PC-9 (cell line): Measurements from ENCODE around the gene DDRGK1.

Experiments used
- EZH2 ChIP-seq: fragments of 200-600 bp; sonication (generic); IDR thresholded peaks from 2 replicates; pipeline ENCODE4 v1.8.0; 2017; ENCODE audit warnings: antibody characterized with exemption, low read depth
- TF ChIP-seq, protein P1 (sequence below): fragments of 200-600 bp; sonication (generic); conservative IDR thresholded peaks from 2 replicates; pipeline ENCODE4 v1.6.1; 2017; ENCODE audit warnings: mixed run types, antibody characterized with exemption, mild to moderate bottlenecking, moderate library complexity

DNA sequence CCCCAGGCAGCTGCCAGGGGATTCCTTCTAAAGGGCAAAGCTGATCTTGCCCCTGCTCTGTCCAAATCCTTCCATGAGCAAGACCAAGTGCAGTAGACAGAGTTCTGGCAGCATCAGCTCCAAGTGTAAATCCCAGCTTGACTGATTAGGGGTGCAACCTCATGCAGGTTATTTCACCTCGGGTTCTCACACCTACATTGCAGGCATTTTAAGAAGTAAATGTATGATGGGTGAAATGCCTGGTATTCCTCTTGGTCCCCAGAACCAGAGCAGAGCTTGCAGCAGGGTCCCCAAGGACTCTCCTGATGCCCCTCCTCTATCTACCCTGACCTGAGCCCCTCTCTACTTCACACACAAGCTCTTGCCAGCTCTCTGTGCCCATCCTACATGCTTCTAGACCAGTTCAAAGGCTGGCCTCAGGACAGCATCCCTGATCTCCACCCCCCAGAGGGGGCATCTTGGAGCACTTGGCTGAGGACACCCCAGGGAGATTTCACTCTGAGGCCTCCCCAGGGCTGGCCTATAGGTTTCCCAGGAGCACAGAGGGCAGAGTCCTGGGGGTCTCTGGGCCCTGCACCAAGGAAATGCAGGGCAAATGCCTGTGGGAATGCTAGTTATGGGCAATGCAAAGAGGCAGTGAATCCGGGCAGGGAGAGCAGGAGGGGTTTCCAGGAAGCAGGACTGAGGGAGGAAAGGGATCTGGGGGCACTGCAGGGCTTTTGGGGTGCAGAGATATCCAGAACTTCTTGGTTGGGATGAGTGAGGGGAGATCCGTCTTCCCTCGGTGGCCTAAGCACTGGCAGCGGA, 32.2 kb downstream of the DDRGK1 start:
- TF ChIP-seq, protein P1, sequence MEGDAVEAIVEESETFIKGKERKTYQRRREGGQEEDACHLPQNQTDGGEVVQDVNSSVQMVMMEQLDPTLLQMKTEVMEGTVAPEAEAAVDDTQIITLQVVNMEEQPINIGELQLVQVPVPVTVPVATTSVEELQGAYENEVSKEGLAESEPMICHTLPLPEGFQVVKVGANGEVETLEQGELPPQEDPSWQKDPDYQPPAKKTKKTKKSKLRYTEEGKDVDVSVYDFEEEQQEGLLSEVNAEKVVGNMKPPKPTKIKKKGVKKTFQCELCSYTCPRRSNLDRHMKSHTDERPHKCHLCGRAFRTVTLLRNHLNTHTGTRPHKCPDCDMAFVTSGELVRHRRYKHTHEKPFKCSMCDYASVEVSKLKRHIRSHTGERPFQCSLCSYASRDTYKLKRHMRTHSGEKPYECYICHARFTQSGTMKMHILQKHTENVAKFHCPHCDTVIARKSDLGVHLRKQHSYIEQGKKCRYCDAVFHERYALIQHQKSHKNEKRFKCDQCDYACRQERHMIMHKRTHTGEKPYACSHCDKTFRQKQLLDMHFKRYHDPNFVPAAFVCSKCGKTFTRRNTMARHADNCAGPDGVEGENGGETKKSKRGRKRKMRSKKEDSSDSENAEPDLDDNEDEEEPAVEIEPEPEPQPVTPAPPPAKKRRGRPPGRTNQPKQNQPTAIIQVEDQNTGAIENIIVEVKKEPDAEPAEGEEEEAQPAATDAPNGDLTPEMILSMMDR: no peak
- no peak for TF ChIP-seq EZH2
